Epithelial cell of proximal tubule (primary cell): Measurements from ENCODE around the gene POLR1G. TPM values are rescaled to one million over a fixed set of nuclear protein-coding genes. Genes with fewer than 3 reads are reported as not detected.
"Not testable (repeated sequence)": the region's sequence is repeated elsewhere in the genome, so short reads cannot be mapped to it uniquely, and the experiment has no call there.

Experiments used
- DNase-seq: peaks from one replicate; pipeline ENCODE4 v3.0.0-alpha.2; 2011; ENCODE audit warnings: low read depth
- H3K4me3 ChIP-seq: 2 replicates; pipeline ENCODE4 v1.5.1; 2011; ENCODE audit warnings: low read depth, mild to moderate bottlenecking, low read length
- CTCF ChIP-seq: conservative IDR thresholded peaks from 2 replicates; pipeline ENCODE4 v1.5.1; 2012; ENCODE audit warnings: low read depth, mild to moderate bottlenecking, low read length
- total RNA-seq: library from RNA; depleted of rRNA; stranded (reverse); fragments of >200 nt; gene quantifications from 2 replicates; pipeline ENCODE4 v1.2.3, GENCODE V29; 2015

The POLR1G gene
- total RNA-seq, 1 donor from 2014 or later = 14.5 TPM

GRCh38 chr19:45421947-45422498 lies 15.6 kb downstream of the POLR1G start:
- H3K4me3 ChIP-seq = no peak overlapping the region
- no peak for TF ChIP-seq CTCF
- no peak for DNase-seq

GRCh38 chr19:45423033-45423588 lies 16.7 kb downstream of the POLR1G start:
- DNase-seq = no peak
- no peak for TF ChIP-seq CTCF
- peak overlapping the region; percentile 87 for H3K4me3 ChIP-seq

- no peak for TF ChIP-seq CTCF
- peak within 1 kb of the TSS; percentile 87 for H3K4me3 ChIP-seq
Observed at GRCh38 chr19:45423589-45424190, 17.2 kb downstream of the POLR1G start, which contains the start of gene ERCC1. ERCC1 (minus strand) TSS chr19:45423917; CDS start chr19:45423374, 543 bp downstream.

GRCh38 chr19:45424191-45425058 lies 18.0 kb downstream of the POLR1G start:
- H3K4me3 ChIP-seq = peak overlapping the region; percentile 87
- peak; percentile 66 for DNase-seq
- TF ChIP-seq CTCF = no peak

More at GRCh38 chr19:45423589-45424190, 17.2 kb downstream of the POLR1G start, which contains the start of gene ERCC1:
- peak; percentile 61 for DNase-seq

- H3K4me3 ChIP-seq = peak overlapping the region; percentile 54
- peak; percentile 48 for TF ChIP-seq CTCF
- DNase-seq = no peak
Observed at GRCh38 chr19:45428384-45429231, 22.2 kb downstream of the POLR1G start.

- H3K4me3 ChIP-seq, DNase-seq: not testable (repeated sequence)
Observed at GRCh38 chr19:45429896-45430295, 23.5 kb downstream of the POLR1G start.

- not testable (repeated sequence) for DNase-seq, H3K4me3 ChIP-seq
Observed at GRCh38 chr19:45431008-45431407, 24.6 kb downstream of the POLR1G start.

- DNase-seq, H3K4me3 ChIP-seq: not testable (repeated sequence)
Observed at GRCh38 chr19:45432543-45432942, 26.1 kb downstream of the POLR1G start.
